KOPT-K1 (cell line): ENCODE measurements around the gene BLACAT1.
"Not testable (repeated sequence)": the region's sequence is repeated elsewhere in the genome, so short reads cannot be mapped to it uniquely, and the experiment has no call there.

Experiments used
- H3K27ac ChIP-seq: fragments of 200-600 bp; sonication (generic); 2 replicates; pipeline ENCODE4 v1.5.1; 2016; ENCODE audit warnings: antibody characterized with exemption, mild to moderate bottlenecking, low read depth, low read length; ENCODE audit not compliant: poor library complexity, severe bottlenecking
- H3K36me3 ChIP-seq: fragments of 200-600 bp; sonication (generic); 2 replicates; pipeline ENCODE4 v1.5.1; 2017; ENCODE audit warnings: antibody characterized with exemption, mild to moderate bottlenecking, low read length, moderate library complexity; ENCODE audit not compliant: insufficient read depth
- H3K9me3 ChIP-seq: fragments of 200-600 bp; sonication (generic); 2 replicates; pipeline ENCODE4 v1.5.1; 2017; ENCODE audit warnings: antibody characterized with exemption, low read length, mild to moderate bottlenecking; ENCODE audit not compliant: insufficient read depth, poor library complexity, severe bottlenecking

BLACAT1 gene

DNA sequence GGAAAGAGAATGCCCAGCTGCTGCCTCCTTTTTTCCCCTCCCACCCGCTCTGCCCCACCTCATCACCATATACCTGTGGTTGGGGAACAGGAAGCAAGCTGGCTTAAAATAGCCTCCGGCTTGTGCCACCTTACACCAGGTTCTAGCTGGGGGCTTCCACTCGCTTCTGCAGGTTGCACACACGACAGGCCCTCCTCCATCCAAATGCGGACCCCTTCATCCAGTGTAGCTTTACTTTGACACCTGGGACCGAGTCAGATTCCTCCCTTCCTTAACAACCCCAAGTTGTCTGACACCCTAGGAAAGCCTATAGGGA is 14.6 kb downstream of the BLACAT1 start:
- Histone ChIP-seq H3K36me3 (no peaks in the 10 kb centered on the region), H3K9me3 (no peaks in the 10 kb centered on the region), H3K27ac (no peak overlapping the region)

- Histone ChIP-seq H3K9me3 (no peaks in the 10 kb centered on the region), H3K27ac (no peak overlapping the region), H3K36me3 (no peaks in the 10 kb centered on the region)
Measured at GRCh38 chr1:205440476-205441317, 15.1 kb downstream of the BLACAT1 start.

DNA sequence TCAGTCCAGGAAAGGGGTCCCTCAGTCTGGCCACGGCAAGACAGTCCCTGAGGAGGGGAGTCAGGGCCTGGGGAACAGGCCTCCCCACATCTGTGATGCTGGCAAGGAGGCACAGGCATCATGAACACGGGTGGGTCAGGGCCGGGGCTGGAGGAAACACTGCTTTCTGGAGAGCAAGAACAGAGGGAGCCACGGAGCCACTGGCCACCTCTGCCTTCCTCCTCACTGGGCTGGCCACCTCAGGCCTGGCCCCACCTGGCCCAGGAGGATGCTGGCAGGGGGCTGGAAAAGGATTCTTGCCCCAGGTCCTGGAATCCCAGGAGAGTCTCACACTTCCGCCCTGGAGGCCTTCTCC is 15.7 kb downstream of the BLACAT1 start:
- Histone ChIP-seq H3K36me3 (no peaks in the 10 kb centered on the region), H3K9me3 (no peaks in the 10 kb centered on the region), H3K27ac (no peak overlapping the region)

DNA sequence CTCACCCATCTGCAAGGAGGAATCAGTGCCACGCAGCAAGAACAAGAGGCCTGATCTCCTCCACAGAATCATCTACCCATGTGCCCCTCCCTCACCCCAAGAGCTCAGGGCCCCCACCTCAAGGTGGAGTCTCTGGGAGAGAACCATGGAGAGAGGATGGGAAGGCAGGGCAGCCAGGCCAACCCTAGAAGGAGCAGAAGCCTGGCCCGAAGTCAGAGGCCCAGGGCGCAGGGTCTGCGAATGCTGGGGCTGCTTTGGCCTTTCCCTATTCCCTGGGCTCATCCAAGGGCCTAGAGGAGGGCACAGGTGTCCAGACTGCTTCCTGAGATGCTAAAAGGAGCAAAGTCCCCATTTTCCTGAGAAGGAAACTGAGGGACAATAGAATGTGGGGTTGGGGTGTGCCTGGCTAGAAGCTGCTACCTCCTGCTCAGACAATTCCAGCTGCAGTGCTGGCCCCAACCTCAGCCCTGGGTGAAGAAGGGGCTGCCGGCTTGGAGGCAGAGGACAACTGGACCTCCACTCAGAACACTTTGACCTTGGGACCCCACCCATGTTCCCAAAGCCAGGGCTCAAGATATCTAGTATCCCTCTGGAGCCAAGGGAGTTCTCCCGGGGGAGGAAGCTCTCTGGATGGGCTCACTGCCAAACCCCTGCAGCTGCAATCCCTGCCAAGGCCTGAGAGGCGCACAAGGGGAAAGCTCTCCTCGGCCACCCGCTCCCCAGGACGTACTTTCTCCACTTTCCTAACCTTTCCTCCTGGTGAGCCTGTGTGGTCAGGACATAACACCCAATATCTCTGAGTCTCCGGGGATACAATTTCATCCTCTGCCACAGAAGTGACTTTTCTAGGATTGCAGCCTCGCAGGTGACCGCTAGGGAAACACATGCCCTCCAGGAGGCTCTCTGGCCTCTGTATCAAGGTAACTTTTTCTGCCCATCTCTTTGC is 17.4 kb downstream of the BLACAT1 start:
- Histone ChIP-seq H3K36me3 (no peaks in the 10 kb centered on the region), H3K9me3 (no peaks in the 10 kb centered on the region), H3K27ac (no peak overlapping the region)

- Histone ChIP-seq H3K27ac (no peak overlapping the region), H3K9me3 (no peaks in the 10 kb centered on the region), H3K36me3 (no peaks in the 10 kb centered on the region)
Measured at GRCh38 chr1:205437570-205437969, 18.3 kb downstream of the BLACAT1 start.

GRCh38 chr1:205436776-205437410 is 19.0 kb downstream of the BLACAT1 start:
- H3K27ac ChIP-seq, result no peak overlapping the region
- no peaks in the 10 kb centered on the region for H3K36me3 ChIP-seq
- no peaks in the 10 kb centered on the region for H3K9me3 ChIP-seq

GRCh38 chr1:205435578-205436573 is 20.0 kb downstream of the BLACAT1 start:
- Histone ChIP-seq H3K9me3 (no peaks in the 10 kb centered on the region), H3K27ac (no peak overlapping the region), H3K36me3 (no peaks in the 10 kb centered on the region)

GRCh38 chr1:205434738-205435137 is 21.1 kb downstream of the BLACAT1 start:
- H3K27ac ChIP-seq, result no peak overlapping the region
- no peaks in the 10 kb centered on the region for H3K9me3 ChIP-seq

GRCh38 chr1:205432692-205433091 is 23.2 kb downstream of the BLACAT1 start:
- not testable (repeated sequence) for H3K9me3 ChIP-seq, H3K36me3 ChIP-seq, H3K27ac ChIP-seq

More at GRCh38 chr1:205434738-205435137, 21.1 kb downstream of the BLACAT1 start:
- H3K36me3 ChIP-seq, result no peaks in the 10 kb centered on the region

GRCh38 chr1:205432116-205432515 is 23.7 kb downstream of the BLACAT1 start:
- Histone ChIP-seq H3K9me3 (no peaks in the 10 kb centered on the region), H3K27ac (no peak overlapping the region), H3K36me3 (no peaks in the 10 kb centered on the region)

DNA sequence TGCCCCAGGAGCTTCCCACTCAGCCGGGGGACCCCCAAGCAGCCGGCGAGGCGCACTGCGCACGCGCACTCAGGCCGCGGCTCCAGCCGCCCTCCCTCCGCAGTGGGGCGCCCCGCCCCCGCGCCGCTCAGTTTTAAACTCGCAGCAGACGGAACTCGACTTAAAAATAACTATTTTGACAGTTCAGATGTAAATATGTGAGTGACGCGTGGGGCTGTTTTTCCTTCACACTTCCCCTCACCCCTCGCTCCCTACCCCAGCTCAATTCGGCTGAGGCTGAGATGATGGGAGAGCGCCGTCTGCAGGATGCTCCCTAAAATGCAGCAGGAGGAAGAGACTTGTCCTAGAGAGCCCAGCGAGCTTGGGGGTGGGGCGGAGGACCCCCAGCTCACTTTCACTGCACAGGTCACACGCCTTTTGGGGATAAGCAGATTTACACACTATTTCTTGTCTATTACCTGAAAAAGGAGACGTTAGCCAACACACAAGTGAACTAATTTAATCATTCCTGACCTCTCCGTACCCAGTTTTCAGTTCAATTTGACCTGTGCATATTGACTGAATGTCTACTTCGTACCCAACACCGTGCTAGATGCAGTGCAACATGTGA is 25.0 kb downstream of the BLACAT1 start:
- Histone ChIP-seq H3K36me3 (no peaks in the 10 kb centered on the region), H3K27ac (no peak overlapping the region), H3K9me3 (no peaks in the 10 kb centered on the region)

DNA sequence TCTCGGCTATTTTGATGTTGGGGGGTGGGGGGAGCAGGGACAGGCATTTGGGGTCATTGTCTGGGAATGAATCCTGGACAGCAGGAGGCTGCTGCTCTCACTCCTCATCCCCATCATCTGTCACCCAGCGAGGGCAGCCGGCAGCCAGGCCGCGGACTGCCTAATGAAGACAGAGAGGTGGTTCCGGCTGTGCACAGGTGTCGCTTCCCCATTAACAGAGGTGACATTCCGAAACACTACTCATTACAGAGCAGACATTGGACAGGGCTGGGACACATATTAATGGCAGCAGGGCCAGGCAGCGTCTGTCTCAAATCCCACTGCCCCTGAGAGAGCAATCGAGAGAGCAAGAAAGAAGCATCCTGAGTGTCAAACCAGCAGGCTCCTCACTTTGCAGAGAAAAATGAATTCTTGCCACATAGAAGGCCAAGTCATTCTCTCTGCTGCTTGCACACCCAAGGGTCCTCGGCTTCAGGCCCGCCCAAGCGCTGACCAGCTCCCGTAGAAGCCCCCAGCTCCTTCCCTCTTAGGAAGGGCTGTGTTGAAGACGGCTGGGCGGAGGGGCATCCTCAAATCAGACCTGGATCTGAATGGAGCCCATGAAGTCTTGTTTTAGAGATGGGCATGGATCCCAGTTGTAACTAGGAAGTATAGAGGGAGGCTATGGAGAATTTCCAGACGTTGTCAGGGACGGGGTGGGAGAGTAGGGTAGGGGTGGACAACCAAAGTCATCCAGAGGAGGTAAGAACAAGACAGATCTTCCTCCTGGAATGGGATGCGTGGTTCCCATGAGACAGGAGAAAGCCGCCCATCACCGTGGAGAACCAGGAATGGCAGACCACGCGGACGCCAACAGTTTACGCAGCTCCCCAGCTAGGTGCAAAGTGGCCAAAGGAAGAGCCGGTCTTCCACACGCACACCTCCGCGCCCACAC is 25.8 kb downstream of the BLACAT1 start:
- Histone ChIP-seq H3K27ac (no peak overlapping the region), H3K36me3 (no peaks in the 10 kb centered on the region), H3K9me3 (no peaks in the 10 kb centered on the region)

GRCh38 chr1:205424901-205425600 is 30.8 kb downstream of the BLACAT1 start:
- Histone ChIP-seq H3K36me3 (no peaks in the 10 kb centered on the region), H3K9me3 (no peaks in the 10 kb centered on the region), H3K27ac (no peak overlapping the region)
